LNCAP (cell line): ENCODE data around the gene RRAD.

ENCODE experiments used
- TF ChIP-seq, protein P1 (sequence below): fragments of 450-650 bp; IDR thresholded peaks from 2 replicates; pipeline ENCODE4 v1.5.1; 2017; ENCODE audit warnings: mild to moderate bottlenecking

Gene RRAD

DNA sequence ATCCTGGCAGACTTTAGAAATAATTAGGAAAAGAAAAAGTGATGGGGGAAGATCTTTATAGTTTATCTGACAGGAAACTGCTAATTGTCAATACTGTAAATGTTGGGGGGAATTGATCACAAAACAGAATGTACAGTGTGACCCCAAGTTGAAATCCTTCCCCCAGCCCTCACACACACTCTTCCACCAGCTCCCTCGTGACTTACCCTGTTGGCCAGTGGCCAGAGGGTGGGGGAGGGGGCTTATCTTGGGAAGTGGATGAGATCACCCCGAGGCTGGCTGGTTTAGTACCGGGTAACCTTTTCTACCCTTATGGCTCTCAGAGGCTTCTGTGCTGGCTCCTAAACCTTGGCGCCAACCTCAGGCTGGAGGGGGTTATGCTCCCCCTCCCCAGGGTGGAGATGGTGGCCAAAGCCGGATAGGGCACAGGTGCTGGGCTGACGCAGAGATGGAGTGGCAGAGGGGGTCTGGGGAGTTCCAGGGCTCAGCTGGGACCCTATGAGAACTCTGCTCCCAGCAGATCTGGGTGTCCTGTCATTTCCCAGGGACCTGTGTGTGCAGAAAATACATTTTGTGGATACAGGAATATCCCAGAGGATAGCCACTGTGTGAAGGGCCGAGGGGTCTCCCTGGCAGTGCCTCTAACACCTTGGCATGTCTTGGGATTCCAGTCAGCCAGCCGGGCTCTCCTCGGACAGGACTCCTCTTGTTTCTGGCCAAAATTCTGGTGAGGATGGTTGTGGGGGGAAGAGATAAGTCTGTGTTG lies 25.2 kb downstream of the RRAD start:
- TF ChIP-seq, protein P1, sequence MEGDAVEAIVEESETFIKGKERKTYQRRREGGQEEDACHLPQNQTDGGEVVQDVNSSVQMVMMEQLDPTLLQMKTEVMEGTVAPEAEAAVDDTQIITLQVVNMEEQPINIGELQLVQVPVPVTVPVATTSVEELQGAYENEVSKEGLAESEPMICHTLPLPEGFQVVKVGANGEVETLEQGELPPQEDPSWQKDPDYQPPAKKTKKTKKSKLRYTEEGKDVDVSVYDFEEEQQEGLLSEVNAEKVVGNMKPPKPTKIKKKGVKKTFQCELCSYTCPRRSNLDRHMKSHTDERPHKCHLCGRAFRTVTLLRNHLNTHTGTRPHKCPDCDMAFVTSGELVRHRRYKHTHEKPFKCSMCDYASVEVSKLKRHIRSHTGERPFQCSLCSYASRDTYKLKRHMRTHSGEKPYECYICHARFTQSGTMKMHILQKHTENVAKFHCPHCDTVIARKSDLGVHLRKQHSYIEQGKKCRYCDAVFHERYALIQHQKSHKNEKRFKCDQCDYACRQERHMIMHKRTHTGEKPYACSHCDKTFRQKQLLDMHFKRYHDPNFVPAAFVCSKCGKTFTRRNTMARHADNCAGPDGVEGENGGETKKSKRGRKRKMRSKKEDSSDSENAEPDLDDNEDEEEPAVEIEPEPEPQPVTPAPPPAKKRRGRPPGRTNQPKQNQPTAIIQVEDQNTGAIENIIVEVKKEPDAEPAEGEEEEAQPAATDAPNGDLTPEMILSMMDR, result no peak

DNA sequence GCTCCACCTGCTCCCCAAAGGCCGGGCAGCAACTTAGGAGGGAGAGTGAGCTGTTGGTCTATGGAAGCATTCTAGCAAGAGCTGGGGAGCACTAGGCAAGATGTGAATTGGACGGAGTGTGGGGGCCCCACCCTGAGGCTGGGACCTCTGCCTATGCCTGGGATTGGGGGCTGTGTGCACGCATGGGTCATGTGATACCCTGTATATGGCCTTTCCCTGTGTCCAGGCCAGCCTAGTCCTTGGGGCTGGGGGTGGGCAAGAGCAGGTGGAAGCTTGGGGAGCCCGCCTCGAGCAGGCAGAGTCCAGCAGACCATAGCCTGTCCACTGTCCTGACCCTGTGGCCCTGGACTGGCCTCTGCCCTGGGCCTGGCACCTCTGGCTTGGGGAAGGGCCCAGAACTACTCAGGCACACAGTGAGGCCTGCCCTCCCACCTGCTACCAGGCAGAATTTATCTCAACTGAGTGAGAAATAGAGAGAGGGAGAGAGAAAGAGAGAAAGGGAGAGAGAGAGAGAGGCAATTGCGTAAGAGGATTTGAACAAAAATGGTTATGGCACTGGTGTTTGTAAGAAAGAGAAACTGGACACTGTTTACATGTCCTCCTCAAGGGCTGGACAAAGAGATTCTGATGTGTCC lies 25.9 kb downstream of the RRAD start:
- TF ChIP-seq, protein P1, result no peak

DNA sequence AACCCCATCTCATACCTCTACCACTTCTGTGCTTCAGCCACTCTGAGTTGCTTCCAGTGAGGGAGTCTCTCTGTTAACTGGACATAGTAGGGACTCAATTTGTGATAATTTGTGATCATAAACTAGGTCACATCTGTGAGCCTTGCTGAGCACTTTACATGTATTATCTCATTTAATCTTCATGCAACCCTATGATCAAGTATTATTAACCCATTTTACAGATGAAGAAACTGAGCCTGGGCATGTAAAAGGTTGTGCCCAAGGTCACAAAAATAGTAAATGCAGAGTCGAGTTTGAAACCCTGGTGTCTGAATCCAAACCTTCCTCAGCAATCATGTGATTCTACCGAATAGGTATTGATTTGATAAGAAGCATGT lies 26.4 kb downstream of the RRAD start:
- TF ChIP-seq, protein P1, result no peak

DNA sequence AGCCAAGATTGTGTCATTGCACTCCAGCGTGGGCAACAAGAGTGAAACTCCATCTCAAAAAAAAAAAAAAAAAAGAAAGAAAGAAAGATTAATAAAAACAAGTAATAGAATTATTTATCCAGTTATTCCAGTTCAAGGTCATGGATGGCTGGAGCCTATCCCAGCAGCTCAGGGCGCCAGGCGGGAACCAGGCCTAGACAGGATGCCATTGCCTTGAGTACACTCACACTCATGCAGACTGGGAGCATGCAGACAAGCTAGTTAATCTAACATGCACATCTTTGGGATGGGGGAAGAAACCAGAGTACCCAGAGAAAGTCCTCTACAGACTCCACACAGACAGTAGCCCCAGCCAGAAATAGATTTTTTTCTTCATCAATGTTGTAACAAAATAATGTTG lies 27.1 kb downstream of the RRAD start:
- TF ChIP-seq, protein P1, result no peak

DNA sequence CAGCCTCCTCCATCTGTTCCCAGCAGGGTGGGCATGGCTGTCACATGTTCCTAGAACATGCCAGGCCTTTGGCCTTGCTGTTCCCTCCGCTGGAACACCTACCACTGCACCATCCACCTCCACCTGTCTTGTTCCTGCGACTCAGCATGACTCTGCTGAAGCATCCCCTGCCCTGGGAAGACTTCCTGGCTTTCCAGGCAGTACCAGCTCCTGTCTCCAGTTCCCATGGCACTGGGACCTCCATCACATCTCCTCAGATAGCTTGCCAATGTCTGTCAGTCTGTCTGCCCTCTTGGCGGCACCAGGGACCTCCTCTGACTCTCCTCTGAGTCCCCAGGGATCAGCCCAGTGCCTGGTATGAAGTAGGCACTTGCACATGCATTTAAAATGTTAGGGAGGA lies 29.3 kb downstream of the RRAD start:
- TF ChIP-seq, protein P1, result no peak

DNA sequence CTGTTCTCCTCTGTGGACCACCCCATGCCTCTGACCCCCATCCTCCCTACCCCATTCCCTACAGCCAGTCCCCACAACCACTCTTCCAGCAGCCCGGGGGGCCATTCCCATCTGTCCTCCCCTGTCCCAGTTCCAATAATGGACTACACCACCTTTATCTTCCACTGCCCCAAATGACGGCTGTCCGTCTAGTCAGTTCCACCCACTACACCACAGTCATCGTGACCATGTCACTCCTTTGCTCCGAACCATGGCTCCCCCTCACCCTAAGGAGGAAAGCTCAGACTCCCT lies 29.7 kb downstream of the RRAD start:
- TF ChIP-seq, protein P1, result no peak

DNA sequence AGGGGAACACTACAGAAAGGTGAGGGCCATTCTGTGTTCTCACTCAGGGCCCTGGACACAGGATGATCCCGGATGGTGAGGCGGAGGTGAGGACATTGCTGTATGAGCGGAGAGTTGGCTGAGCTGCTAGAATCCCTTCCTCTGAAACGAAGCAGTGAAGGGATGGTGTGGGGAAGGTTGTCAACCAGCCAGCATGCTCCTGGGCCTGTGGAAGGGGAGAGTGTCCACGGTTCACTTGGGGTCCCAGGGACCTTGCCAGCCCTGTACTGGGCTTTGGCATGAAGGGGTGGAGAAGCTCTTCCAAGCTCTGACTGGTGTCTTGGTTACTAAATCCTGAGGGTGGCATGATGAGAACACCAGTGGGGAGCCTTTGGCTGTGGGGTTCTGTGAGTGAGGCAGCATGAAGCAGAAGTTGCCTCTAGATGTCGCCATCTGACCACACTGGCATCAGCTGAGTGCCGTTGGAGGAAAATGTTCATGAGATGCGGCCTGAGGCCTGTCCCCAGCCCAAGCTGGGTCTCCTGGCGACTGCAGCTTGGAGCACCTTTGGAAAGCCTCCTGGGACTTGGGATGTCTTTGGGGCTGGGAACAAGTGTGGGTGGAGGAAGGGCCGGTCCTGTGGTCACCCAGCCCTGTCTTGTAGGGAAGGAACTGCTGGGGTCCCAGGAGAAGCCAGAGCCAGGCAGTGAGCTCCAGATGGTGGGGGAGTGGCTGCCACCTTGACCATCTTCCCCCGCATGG lies 30.2 kb downstream of the RRAD start:
- TF ChIP-seq, protein P1, result peak; percentile 82
